Amygdala (tissue), 56 donors: Measurements from ENCODE around the gene ESRRB.

Experiments
- DNase-seq, 56 donors: peaks; one replicate each; lab custom pipeline; 2025; lab: John Stamatoyannopoulos, UW

Gene ESRRB

DNA sequence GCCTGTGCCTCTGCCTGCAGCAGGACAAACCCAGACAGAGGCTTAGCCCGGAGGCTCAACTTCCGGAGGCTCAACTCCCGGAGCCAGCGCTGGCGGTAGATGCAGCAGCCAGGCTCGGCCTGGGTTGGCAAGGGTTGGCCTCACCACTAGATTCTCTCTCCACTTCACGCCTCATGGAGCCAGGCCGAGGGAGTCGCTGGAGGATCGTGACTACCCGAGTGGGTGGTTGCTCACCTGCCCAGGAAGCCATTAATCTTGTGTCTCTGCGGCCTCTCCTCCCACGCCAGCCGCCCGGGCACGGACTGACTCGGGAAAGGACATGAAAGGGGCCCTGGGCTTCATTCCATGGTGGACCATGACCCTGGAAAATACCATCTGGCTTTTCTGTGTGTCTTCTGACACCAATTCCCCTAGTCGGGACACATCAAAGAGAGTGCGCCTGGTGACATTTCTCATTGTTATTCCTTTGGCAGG is 20.8 kb downstream of the ESRRB start:
- no peak for DNase-seq

DNA sequence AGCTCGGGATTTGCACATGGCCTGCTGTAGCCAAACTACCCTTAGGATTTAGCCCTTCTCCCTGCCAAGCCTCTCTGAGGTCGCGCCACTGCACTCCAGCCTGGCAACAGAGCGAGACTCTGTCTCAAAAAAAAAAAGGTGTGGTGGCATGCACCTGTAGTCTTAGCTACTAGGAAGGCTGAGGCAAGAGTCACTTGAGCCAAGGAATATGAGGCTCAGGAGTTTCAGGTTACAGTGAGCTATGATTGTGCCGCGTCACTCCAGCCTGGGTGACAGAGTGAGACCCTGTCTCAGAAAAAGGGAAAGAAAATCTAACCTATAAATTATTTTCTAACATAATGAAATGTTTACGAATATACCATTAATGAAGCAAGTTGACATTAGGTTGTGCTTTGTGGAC is 29.7 kb downstream of the ESRRB start:
- no peak for DNase-seq

DNA sequence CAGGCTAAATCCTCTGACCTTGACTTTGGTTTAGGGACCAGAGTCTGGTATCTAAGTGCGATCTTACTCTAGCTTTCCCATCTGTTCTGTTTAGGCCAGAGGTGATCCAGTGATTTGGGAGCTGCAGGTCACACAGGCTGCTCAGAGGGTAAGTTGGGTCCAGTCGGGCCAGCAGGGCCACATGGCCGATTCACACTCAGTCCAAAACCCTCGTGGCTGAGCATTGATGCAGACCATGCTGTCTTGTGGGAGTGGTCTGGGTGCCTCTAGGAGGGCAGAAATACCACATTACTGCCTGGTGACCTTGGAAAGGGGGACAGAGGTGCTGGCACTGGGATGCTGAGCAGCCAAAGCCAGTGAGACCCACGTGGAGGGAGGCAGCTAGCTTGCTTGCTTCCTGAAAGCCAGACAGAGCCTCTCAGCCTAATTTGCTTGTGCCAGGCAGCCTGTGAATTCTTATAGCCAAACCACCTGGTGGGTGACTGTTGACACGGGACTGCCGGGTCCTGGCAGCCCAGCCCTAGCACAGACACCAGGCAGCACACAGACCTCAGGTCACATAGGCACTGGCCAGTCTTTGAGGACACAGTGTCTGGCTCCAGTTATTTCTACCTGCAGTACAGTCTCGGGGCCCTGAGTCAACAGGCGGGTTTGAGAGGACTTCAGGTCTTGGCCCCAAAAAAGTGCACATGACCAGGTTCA is 31.7 kb downstream of the ESRRB start:
- no peak for DNase-seq

DNA sequence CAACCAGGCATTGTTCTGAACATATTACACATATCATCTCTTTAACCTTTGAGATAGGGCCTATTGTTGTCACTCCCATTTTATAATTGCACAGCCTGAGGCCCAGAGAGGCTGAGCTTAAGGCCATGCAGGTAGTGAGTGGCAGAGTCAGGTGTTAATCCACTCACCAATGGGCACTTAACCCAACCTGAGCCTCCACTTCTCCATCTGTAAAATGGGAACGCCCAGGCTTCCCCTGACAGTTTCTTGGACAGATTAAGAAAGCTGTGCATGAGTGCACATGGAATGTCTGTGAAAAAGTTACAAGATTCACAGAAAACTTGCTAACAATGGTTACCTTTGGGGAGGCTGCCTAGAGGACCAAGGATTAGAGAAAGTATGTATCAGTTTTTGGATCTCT is 32.9 kb downstream of the ESRRB start:
- DNase-seq, result no peak

DNA sequence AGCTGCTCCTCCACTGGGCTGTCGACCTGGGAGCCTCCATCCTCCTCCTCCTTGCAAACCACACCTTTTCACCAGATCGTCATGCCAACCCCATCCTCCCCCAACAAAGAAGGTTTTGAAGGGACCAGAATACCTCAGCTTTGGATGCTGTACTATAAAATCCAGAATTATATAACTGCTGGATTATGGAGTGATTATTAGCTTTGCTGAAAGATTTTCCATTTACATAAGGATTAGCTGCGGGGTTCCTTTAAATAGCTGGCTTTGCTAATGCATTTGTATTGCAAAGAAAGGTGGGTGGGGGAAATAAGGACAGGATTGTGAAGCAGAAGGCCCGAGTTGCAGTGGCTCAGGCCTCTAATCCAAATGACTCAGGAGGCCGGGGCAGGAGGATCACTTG is 36.6 kb downstream of the ESRRB start:
- DNase-seq, result no peak

DNA sequence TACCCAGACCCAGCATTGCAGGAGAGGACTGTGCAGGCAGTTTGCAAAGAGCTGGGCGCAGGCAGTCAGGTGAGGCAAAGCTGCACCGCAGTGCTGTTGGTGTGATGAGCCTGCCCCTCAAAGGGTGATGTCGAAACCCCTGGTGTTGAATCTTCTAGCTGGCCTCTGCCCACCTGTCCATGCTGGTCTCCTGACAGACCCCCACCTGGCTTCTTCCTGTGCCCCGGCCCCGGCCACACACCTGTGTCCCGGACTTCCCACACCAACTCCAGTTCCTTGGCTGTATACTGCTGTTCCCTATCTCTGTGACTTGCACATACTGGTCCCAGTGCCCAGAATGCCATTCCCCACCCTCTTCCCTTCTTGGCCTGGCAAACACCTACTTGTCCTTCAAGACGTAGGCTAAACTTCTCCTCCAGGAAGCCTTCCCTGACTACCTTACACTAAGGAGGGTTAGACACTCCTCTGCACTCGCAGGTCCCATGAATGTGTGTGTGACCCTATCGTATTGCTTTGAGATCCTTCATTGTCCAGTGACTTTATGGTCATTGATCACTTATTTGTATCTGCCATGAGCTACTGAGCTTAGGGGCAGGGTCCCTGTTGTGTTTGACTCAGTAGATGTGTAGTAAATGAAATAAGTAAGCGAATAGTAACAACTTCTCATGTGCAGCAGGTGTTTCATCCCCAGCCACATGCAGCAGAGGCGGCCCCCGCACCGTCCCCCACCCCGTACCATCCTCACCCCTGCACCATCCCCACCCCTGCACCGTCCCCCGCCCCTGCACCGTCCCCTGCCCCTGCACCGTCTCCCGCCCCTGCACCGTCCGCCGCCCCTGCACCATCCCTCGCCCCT is 37.4 kb downstream of the ESRRB start:
- DNase-seq, result no peak

DNA sequence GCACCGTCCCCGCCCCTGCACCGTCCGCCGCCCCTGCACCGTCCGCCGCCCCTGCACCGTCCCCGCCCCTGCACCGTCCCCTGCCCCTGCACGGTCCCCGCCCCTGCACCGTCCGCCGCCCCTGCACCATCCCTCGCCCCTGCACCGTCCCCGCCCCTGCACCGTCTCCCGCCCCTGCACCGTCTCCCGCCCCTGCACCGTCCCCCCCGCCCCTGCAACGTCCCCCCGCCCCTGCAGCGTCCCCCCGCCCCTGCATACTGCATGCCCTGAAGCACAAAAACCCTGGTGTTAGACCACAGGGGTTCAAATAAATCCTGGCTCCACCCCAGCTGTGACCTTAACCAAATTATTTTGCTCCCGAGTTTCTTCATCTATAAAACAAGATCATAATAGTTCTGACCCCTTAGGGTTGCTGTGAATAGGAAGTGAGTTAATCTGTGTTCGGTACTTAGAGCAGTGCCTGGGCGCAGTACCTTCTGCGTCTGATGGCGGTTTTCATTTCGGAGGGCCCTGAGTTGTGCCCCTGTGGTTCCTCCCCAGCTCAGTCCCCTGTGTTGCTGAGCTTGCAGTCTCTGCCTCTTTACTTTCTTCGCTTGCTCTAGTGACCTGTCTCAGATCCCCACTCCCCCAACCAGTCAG is 38.1 kb downstream of the ESRRB start:
- no peak for DNase-seq

DNA sequence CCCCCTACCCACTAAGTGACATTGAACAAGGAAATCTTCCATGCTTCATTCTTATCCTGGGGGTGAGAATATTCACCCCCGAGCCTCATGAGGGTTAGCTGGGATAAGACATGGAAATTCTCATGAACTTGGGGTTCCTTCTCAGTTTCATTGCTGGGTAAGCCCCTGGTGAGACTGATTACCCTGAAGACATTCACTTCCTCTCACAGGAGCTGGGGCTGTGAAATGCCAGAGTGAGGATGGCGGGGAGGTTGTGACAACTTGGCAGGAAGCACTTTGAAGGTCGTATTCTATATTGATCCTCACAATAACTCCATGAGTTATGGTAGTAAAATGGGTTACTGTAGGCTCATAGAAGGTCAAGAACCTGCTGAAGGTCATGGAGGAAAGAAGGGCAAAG is 43.5 kb downstream of the ESRRB start:
- DNase-seq, result no peak

DNA sequence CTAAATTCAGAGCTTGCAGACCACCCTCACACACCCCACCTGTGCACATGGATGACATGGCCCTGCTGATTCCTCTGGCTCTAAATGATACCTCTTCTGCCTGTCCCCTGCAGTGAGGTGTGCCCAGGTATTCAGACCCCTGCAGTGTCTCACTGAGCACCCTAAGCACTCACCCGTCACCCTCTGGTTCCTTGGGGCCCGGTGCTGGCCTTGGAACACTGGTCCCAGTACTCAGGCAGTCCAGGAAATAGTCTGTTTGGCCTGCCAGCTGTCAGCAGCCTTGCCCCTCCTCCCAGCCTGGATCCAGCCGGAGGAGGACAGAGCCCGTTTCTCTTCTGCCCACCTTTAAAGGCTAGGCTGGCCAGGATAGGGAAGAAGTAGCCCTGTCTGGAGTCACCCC is 44.9 kb downstream of the ESRRB start:
- DNase-seq, result no peak

DNA sequence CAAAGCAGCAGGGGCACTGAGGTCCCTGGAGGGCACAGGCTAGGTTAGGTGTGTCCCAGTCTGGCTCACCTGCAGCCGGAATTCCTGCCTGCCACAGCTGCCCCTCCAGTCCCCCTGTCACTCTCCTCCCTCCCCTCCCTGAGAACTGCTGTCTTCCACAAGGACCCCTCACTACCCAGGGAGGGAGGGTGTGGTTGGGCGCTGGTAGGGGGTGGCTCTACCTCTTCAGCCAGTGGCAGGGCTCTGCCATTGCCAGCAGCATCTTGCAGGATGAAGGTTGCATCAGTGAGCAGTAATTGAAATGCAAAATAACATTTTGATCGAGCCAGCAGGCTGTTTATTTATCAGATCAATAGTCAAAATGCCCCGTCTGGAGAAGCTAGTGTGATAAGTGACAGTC is 45.7 kb downstream of the ESRRB start:
- DNase-seq, result no peak

DNA sequence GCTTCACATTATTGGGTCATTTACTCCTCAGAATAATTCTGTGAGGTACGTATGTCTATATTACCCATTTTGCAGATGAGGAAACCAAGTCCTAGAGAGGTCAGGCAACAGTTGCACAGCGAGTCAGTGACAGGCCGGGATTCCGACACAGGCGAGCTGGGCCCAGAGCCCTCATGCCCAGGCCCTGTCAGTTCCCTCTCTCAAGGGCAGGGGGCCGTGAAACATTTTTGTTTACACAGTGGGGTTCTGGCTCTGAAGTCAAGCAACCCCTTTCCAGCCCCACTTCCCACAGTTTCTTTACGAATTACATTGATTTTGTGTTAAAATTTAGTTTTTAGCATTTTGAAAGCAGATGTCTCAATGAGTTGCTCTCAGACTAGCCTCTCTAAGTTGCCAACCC is 46.7 kb downstream of the ESRRB start:
- no peak for DNase-seq

DNA sequence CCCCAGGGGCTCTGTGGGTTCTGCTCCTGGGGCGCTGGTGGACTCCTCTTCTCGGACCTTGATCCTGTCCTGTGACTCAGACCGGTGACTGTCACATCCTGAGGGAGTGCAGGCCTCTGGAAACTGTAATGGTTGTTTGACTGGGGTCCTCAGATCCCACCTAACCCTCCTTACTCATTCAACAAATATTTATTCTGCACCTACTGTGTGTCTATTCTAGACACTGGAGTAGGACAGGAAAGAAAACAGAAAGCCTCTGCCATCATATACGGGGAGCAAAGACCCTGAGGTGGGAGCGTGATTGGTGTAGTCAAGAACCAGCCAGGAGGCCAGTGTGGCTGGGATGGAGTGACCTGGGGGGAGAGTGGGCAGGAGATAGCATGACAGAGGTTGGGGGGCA is 47.6 kb downstream of the ESRRB start:
- no peak for DNase-seq

DNA sequence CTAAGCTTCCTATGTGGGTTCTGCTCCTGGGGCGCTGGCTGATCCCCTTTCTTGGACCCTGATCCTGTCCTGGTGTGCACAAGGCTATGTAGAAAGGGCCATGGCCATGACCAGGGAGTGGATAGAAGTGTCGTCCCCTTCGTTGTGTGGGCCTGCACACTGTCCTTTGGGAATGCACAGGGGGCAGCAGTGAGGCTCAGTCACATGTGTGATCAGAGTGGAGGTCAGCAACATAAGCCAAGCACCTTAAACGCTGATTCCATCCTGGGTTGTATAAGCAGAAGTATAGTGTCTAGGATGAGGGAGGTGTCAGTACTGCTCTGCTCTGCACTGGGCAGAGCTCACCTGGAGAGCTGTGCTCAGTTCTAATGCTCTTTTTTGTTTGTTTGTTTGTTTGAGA is 48.4 kb downstream of the ESRRB start:
- no peak for DNase-seq

DNA sequence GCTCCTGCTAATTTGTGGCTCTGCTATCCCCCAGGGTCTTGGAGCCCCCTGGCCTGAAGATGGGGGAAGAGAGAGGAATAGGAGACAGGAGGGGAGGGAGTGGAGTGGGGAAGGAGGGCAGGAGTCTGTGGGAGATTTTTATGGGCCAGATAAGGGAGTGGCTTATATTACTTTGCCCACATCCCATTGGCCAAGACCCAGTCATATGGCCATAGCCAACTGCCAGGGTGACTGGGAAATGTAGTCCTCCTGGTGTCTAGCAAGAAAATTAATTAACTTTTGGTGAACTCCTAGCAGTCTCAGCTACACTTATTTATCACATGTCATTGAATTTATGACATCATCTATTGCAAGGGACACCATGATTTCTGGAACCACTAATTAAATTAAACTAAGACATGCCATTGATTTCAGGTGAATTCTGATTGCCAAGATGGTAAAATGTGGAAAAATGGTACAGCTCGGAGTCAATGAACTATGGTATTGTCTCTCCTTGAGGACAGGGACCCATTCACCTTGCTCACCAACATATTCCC is 50.3 kb downstream of the ESRRB start:
- DNase-seq, result no peak

DNA sequence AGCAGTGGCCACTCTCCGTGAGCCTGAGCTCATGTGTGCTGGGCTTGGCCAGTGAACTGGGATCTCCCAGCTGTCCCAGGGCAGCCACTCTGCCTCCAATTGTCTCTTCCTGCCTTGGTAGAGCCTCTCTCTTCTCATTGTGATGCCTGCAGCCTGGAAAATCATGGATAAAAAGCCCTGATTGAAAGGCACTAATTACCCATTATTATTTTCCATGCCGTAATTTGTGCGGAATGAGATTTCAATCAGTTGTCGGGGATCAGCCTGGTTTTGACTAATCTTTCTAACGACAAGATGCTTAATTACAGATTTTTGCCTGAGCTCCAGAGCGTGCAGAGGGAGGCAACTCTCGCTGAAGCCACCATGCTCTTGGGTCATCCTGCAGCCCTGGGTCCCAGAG is 52.7 kb downstream of the ESRRB start:
- no peak for DNase-seq

DNA sequence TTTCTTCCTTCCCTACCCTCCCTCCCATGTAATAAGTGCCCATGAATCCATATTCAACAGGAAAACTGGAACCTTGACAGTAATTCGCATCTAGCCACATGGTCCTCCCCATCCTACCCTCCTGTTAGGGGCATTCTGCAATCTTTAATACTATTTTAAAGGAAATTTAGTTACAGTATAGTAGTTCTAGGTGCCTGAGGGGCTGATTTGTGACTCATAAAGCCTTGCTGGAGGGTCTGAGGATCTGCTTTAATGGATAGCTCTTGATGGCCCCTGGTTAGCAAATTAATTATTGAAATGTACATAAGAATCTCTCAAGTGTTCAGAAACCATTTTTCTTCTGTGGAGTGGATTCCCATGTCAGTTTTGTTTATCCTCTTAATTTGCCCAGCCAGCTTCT is 54.1 kb downstream of the ESRRB start:
- no peak for DNase-seq

DNA sequence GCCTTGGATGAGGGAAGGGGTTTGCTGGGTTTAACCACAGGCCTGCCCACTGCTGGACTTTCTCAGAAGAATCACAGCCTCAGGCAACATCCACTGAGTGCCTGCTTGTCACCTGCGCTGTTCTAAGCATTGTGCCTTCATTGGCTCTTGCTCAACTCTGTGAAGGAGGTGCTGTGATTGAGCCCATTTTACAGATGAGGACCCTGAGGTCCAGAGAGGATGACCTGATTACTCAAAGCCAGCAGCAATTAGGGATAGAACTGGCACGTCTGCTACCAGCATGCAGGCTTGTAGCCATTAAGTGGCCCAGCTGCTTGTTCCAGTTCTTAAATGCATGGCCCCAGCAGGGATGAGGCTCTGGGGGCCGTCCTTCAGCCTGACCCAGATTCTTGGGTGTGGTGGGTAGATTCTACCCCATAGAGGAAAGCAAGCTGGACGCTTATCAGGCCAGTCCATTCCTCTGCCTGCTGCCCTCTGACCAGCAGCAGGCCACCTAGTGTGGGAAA is 54.6 kb downstream of the ESRRB start:
- no peak for DNase-seq

DNA sequence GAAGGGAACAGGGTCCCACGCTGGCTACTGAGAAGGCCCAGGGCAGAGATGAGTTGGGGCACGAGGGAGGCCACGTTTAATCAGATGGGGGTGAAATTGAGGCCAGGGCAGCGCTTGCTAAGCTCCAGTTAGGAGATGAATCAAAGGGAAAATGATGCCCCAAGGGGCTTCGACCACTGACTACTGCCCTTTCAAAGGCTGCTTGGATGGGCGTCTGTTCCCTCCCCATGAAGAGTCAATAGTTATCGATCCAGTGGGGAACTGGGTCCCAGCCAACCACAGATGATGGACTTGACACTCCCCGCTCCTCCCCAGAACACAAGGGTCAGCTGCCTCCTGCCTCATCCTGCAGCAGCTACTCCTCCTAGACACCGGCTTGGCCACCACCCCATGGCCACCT is 55.6 kb downstream of the ESRRB start:
- no peak for DNase-seq

DNA sequence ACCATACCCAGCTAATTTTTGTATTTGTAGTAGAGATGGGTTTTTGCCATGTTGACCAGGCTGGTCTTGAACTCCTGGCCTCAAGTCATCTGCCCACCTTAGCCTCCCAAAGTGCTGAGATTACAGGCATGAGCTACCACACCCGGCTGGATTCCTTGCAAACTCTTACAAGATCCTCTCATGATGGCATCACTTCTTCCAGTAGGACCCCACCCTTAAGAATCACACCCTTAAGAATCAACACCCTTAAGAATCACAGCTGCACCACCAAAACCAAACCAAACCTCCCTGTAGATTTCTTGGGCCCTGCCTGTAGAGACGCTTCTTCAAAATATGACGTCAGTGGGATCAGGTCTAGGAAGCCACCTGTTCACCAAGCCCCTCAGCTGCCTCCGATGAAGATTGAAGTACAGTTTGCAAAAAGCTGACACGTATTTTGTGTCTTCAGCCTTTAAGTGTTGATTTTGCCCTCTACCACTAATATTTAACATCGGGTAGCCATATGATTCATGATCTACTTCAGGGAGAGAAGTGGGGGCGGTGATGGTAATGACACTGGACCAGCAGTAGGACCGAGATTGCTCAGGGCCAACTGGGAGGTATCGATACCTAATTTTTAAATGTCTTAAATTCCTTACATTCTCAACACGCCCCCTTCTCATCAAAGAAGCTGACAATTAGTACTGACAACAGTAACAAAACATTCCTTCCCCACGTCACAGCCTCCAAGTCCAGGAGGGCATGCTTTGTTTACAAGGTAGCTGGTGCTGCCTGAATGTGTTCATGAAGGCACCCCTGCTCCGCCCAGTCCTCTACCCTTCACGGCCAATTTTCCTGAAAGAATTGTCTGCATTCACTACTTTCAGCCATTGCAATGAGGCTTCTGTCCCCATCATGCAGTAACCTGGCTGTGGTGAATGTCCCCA is 57.2 kb downstream of the ESRRB start:
- DNase-seq, result no peak

DNA sequence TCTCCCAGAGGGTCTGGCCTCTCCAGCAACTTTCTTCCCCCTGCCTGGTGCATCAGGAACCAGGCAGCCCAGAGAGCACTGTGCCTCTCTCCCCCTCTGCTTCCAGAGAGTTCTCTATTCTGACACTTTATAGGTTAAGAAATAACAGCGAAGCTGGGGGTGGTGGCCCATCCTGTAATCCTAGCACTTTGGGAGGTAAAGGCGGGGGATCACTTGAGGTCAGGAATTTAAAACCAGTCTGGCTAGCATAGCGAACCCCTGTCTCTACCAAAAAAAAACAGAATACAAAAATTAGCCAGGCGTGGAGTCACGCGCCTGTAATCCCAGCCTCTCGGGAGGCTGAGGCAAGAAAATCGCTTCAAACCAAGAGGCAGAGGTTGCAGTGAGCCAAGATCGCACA is 58.3 kb downstream of the ESRRB start:
- DNase-seq, result no peak
